Astrocyte of the cerebellum (primary cell): ENCODE measurements around the gene AS3MT.

Source experiments
- DNase-seq: peaks from one replicate; pipeline ENCODE4 v3.0.0-alpha.2; 2011; ENCODE audit warnings: low read depth
- H3K4me3 ChIP-seq: 2 replicates; pipeline ENCODE4 v1.5.1; 2011; ENCODE audit warnings: mild to moderate bottlenecking, low read depth, low read length, moderate library complexity
- in situ Hi-C: cut with HindIII; loops from 2 replicates; pipeline ENCODE4 v1.10.0; 2017; ENCODE audit warnings: low sequenced_read_pairs
- TF ChIP-seq, protein P1 (sequence below): IDR thresholded peaks from 2 replicates; pipeline ENCODE4 v1.5.1; 2012; ENCODE audit warnings: low read length, low read depth, moderate library complexity, mild to moderate bottlenecking; ENCODE audit errors: missing control alignments

AS3MT gene

GRCh38 chr10:102859911-102860310, 9.4 kb upstream of the AS3MT start:
- in situ Hi-C loops = no loop called here
- H3K4me3 ChIP-seq = no peak overlapping the region
- no peak for DNase-seq
- TF ChIP-seq, protein P1, sequence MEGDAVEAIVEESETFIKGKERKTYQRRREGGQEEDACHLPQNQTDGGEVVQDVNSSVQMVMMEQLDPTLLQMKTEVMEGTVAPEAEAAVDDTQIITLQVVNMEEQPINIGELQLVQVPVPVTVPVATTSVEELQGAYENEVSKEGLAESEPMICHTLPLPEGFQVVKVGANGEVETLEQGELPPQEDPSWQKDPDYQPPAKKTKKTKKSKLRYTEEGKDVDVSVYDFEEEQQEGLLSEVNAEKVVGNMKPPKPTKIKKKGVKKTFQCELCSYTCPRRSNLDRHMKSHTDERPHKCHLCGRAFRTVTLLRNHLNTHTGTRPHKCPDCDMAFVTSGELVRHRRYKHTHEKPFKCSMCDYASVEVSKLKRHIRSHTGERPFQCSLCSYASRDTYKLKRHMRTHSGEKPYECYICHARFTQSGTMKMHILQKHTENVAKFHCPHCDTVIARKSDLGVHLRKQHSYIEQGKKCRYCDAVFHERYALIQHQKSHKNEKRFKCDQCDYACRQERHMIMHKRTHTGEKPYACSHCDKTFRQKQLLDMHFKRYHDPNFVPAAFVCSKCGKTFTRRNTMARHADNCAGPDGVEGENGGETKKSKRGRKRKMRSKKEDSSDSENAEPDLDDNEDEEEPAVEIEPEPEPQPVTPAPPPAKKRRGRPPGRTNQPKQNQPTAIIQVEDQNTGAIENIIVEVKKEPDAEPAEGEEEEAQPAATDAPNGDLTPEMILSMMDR = no peak

DNA sequence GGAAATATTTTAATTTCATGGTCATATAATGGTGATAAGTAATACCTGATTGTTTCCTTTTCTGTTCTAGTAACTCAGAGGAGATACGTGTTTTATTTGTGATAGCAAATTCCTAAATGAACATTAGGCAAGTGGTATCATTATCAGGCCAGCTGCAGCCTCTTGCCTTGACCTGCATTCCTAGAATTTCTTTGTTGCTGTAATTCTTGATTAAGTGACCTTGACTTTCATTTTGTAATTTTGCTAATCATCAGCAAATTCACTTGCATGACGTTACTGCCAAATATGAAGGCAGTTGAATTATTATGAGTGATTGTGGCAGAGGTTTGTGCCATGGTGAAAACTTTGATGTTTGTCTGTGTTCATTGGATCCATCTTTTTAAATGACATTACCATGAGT, 5.6 kb upstream of the AS3MT start:
- H3K4me3 ChIP-seq = no peak overlapping the region
- in situ Hi-C loops = no loop called here
- TF ChIP-seq, protein P1 = no peak
- DNase-seq = no peak

- in situ Hi-C loops = no loop called here
- TF ChIP-seq, protein P1 = no peak
- no peak for DNase-seq
These were observed 3.6 kb upstream of the AS3MT start for GRCh38 chr10:102865620-102866019.

GRCh38 chr10:102868911-102869257, 386 bp upstream of the AS3MT start:
- TF ChIP-seq, protein P1 = no peak
- peak overlapping the region; percentile 49 for H3K4me3 ChIP-seq
- no peak for DNase-seq
- in situ Hi-C loops = no loop called here

More at GRCh38 chr10:102865620-102866019, 3.6 kb upstream of the AS3MT start:
- no peak overlapping the region for H3K4me3 ChIP-seq

DNA sequence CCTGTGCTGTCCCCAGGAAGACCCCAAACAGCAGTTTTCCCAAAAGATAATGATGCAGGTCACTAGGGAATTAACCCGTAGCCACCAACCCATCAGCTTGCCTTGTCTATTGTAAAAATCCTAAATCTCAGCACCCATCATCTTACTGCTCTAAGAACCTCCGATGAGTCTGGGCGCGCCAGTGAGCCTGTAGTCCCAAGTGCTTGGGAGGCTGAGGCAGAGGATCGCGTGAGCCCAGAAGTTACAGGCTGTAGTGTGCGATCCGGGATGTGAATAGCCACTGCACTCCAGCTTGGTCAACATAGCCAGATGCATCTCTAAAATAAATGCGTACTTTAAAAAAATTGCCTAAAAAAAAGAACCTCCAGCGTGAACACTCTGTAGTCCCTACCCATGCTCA, 951 bp downstream of the AS3MT start:
- DNase-seq = no peak
- TF ChIP-seq, protein P1 = no peak
- in situ Hi-C loops = no loop called here
- peak overlapping the region; percentile 49 for H3K4me3 ChIP-seq

DNA sequence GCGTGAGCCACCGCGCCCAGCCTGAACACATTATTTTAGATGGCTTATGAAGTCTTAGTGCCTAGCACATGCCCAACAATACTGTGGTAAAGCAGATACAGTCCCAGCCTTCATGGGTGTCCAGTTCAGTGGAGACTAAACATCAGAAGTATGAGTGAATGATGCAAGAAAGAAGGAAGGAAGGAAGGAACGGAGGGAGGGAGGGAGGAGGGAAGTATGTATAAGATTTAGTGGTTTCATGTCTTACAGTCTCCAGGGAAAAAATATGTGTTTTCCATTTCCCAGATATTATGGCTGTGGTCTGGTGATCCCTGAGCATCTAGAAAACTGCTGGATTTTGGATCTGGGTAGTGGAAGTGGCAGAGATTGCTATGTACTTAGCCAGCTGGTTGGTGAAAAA, 2.9 kb downstream of the AS3MT start:
- no peak for DNase-seq
- no peak overlapping the region for H3K4me3 ChIP-seq
- TF ChIP-seq, protein P1 = no peak
- in situ Hi-C loops = no loop called here

DNA sequence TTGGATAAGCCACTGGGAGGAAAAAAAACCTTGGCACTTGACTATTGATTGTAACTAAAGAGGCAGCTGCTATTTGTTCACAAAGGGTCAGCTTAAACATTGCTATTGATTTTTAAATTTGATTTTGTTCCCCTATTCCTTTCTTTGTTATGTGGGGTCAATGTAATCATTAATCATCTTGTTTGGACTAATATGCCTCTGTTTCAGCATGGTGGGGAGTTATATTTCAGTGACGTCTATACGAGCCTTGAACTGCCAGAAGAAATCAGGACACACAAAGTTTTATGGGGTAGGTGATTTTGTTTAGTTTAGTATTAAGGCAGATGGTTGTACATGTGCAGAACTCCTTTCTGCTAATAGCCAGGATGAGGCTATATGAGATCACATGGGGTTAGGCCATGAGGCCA, 7.5 kb downstream of the AS3MT start:
- H3K4me3 ChIP-seq = no peak overlapping the region
- DNase-seq = no peak
- TF ChIP-seq, protein P1 = no peak
- in situ Hi-C loops = no loop called here
